ENCODE data around the gene SIX3.

SIX3 gene

DNA sequence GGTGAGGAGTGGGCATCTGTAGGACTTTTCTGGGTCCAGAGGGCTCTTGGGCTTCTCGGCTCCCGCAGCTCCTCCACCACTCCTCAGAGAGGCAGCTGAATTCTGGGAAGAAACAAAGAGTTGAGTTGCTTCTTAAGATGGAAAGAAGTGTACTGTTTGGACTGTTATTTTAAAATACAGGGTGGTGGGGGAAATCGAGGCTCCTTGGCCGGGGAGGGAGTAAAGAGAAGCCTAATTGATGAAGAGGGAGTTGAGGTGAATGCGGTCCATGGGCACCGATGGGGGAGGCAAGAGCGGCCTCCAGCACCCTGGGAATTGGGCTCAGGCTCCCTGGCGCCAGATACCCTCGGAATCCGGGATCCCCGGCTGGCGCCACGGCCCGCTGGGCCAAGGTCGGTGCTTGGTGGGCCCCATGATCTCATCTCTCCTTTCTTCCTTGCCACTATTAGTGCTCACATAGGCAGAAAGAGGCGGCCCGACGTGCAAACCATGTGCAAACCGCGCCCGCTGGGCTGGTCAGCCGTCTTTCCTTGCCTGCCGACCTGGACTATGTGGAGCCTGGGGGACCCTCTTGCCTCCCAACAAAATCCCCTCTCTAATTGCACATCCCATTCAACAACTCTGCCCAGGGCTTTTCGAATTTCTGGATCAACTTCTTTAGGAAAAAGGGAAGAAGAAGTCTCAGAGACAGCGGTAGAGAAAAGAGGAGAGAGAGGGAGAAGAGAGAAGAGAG is 604 bp upstream of the SIX3 start:
- peak overlapping the region in 3 of 7 experiments; percentile 24 to 33 (median 26) for H3K4me3 ChIP-seq

DNA sequence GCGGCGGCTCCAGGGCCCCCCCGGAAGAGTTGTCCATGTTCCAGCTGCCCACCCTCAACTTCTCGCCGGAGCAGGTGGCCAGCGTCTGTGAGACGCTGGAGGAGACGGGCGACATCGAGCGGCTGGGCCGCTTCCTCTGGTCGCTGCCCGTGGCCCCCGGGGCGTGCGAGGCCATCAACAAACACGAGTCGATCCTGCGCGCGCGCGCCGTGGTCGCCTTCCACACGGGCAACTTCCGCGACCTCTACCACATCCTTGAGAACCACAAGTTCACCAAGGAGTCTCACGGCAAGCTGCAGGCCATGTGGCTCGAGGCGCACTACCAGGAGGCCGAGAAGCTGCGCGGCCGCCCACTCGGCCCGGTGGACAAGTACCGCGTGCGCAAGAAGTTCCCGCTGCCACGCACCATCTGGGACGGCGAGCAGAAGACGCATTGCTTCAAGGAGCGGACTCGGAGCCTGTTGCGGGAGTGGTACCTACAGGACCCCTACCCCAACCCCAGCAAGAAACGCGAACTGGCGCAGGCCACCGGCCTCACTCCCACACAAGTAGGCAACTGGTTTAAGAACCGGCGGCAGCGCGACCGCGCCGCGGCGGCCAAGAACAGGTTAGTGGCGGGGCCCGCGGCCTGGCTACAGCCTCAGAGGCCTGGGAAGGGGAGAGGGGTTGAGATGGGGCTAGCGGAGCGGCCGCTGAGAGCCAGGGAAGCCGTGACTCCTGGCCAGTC is 965 bp downstream of the SIX3 start:
- peak overlapping the region in 5 of 7 experiments; percentile 1 to 33 (median 8) for H3K4me3 ChIP-seq
- no peak overlapping the region for H3K27ac ChIP-seq

More for the DNA sequence above, 604 bp upstream of the SIX3 start:
- no peak overlapping the region for H3K27ac ChIP-seq

GRCh38 chr2:44943031-44943692 is 1.7 kb downstream of the SIX3 start:
- Histone ChIP-seq H3K27ac (no peak overlapping the region), H3K4me3 (peak overlapping the region in 2 of 7 experiments; percentile 10 to 33)

GRCh38 chr2:44943693-44944101 is 2.2 kb downstream of the SIX3 start:
- Histone ChIP-seq H3K4me3 (no peak overlapping the region), H3K27ac (no peak overlapping the region)

- Histone ChIP-seq H3K27ac (no peak overlapping the region), H3K4me3 (no peak overlapping the region)
These were observed 2.8 kb downstream of the SIX3 start for GRCh38 chr2:44944102-44944951.

- H3K4me3 ChIP-seq, result no peak overlapping the region
- no peak overlapping the region for H3K27ac ChIP-seq
These were observed 3.6 kb downstream of the SIX3 start for GRCh38 chr2:44944952-44945612.

DNA sequence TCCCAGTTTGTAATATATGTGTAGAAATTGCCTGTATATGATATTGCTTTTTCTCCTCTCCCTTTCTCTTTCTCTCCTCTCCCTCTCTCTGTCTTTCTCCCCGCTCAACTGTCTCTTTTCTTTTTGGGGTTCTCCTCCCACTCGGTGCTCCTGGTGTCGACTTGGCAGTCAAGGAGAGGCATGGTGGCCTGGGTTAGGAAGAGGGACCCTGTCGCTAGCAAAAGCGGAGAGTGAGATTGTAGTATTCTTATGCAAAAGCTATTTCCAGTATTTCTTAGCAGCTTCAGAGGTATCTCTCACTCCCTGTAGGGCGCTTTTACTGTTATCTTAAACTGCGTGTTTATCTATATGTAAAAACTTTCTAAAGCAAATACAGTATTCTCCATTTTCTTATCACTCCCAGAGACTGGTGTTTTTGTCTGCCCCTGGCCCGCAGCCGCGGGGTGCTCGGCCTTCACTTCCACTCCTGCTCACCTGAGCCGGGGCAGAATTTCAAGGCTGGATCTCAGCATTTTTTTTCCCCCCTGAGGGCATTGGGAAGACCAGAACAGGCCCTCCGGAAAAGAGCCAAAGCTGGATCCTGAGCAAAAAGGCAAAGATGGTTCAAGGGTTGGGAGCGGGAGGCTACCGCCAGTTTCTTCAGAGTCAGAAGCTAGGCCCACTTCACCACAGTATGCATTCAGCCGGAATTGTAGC is 4.3 kb downstream of the SIX3 start:
- Histone ChIP-seq H3K27ac (no peak overlapping the region), H3K4me3 (no peak overlapping the region)

- Histone ChIP-seq H3K27ac (no peak overlapping the region), H3K4me3 (no peak overlapping the region)
These were observed 5.0 kb downstream of the SIX3 start for GRCh38 chr2:44946372-44947027.

DNA sequence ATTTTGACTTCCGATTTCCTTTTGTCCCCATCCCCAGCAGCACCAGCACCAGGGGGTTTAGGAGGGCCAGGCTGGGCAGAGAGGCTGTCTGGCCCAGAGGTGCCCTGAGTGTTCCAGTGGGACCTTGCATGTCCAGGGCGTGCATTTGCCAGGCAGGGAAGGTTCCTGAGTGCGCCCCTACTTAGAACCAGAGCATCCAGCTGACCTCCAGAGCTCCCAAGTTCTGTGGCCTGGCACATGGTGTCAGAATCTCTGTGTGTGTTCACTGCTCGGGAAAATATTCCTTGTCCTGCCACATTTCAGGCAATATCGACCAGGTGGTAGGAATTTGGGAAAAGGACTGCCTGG is 5.5 kb downstream of the SIX3 start:
- Histone ChIP-seq H3K4me3 (no peak overlapping the region), H3K27ac (no peak overlapping the region)

DNA sequence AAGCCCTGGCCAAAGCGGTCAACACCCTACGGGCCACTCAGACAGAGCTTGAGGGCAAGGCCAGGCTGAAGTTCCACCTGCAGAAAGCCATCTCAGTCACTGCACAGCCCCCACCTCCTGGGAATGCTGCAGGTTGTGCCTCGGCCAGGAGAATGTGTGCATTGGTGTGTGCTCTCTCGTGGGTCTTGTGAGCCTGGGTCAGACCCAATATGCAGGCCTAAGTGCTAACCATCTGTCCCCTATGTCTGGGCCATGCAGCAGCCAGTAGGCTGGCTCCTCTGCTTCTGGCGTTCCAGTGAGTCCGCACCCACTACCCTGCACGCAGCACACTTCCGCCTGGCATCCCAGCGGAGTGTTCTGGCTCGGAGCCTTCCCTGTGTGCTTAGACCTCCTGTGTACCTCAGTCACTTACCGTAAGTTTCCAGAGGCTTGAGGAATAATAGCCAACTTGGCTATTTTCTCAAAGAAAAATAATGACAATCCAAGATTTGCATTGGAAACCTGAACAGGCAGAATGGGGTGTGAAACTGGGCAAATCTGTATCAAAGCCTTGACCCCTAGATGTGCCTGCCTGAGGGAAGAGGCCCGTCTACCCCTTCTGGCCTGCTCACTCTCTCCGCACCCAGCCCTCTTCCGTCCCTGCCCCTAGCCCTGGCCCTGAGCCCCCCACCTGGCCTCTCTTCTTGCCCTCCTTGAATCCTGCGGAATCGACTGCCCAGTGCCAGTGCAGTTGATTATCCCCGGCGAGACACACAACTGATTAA is 7.2 kb downstream of the SIX3 start:
- H3K4me3 ChIP-seq, result no peak overlapping the region
- no peak overlapping the region for H3K27ac ChIP-seq

DNA sequence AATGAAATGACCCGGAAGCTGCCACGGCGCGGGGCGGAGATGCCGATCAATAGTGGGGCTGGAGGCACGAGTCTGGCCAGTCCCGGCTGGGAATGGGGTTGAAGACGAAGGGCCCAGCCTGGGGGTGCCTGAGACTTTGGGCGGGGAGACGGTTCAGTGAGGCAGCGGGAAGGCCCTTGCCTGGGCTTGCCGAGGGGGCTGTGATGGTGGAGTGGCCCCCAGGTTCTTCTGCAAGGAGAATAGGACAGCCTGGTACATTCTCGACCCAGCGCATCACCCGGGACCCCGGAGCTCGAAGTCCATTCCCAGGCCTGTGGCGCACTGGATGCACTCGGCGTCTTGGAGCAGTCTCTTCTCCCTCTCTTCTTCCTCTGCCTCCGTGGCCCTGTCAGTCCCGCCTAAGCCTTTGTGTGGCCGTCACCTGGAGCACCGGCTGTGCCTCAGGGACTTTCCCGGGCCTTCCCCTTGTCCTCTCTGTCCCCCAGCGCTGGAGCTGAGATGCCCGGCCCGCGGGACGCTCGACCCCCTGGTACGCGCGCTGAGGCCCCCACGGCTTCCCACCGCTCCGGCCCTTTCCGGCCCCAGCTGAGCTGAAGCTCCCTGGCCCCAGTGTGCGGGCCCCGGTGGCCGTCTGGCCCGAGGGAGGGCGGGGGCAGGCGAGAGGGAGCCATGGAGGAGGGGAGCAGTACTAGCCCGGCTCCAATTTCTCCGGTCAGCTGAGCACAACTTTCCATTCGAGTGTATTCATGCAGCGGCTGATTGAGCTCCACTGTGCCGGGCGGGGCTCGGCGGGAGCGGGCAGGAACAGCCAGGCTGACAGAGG is 8.0 kb downstream of the SIX3 start:
- Histone ChIP-seq H3K27ac (no peak overlapping the region), H3K4me3 (no peak overlapping the region)

DNA sequence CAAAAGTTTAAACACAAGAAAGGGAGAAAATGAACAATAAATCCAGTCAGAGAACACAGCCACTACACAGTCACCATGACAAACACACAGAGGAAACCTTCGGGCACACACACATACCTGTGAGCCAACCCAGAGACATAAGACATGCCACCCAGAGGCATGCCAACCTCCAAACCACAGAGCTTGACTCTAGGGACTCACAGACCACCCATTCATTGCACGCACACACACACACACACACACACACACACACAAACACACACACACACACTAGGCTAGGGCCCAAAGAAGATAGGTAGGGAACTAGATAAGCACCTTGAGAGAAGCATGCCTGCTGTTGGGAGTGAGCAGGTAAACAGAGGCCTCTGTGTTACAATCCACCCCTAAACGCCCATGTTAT is 9.1 kb downstream of the SIX3 start:
- Histone ChIP-seq H3K4me3 (no peak overlapping the region), H3K27ac (no peak overlapping the region)

DNA sequence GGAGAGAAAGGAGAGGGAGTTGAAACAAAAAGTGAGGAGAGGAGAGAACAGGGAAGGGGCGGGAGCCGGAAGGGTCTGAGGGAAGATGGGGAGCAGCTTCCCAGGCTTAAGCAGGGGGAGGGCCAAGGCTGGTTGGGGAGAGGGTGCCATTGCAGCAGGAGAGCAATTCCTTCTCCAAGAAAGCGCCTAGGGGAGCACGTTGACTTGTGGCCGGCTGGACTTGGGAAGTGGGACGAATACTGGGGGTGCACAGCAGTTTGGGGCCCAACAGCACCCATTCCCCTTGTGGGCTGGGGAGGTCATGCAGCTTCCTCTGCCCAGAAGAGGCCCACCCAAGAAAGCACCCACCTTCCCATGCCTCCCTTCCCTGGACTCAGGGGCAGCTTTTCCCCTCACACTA is 9.6 kb downstream of the SIX3 start:
- no peak overlapping the region for H3K27ac ChIP-seq
- H3K4me3 ChIP-seq, result no peak overlapping the region

DNA sequence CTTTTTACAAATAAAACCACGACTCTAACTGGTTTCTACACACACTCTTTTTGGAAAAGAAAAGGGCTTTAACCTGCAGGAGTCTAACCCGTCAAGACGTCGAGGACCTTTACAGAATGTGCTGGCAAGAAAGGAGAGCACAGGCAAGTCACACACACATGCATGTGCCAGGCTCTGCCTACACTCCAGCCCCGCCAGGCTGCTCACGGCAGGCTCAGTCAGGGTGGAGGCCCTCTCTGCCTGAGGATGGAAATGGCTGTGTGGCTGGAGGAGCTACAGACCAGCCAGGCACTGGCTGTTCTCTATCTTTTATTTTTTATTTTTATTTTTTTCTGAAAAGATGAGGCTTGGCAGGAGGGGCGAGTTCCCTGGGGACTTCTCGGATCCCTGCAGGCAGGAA is 10.2 kb downstream of the SIX3 start:
- Histone ChIP-seq H3K4me3 (peak overlapping the region in 5 of 7 experiments; percentile 6 to 32 (median 23)), H3K27ac (no peak overlapping the region)

DNA sequence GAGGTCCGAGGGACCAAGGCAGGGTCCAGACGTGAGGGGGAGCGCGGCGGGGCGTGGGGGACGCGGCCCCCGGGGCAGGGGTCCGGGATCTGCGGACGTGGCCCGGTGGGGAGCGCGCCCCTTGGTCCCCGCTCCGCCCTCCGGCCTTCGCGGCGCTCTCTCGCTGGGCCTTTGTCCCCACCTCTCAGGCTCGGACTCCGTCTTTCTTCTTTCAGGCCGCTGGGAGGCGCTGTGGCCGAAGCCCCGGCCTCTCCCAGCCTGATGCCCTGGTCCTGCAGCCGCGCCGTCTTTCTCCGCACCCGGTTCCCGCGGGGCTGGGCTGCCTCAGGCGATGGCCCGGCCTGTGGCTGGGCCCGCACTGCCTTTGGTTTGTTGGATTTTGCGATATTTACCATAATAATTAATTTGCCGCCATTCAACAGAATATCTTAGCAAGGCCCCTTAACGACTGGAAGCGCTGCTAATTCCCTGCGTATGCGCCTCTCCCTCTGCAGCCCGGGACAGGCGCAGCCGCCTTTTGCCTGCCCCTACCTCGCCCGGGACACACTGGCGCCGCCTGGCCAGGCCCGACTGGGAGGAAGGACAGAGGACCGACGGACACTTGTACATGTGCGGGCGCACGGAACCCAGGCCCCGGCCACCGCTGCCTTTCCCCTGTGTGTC is 10.8 kb downstream of the SIX3 start:
- no peak overlapping the region for H3K27ac ChIP-seq
- peak overlapping the region in 5 of 7 experiments; percentile 6 to 32 (median 23) for H3K4me3 ChIP-seq

- no peak overlapping the region for H3K27ac ChIP-seq
- H3K4me3 ChIP-seq, result peak overlapping the region in 4 of 7 experiments; percentile 17 to 32 (median 23)
These were observed 11.4 kb downstream of the SIX3 start for GRCh38 chr2:44952806-44953498.
